ENCODE data around the gene AQP9.
A peak's percentile ranks its signal among the peaks of the same experiment; 100 is the strongest.
"Not testable (repeated sequence)": the region's sequence is repeated elsewhere in the genome, so short reads cannot be mapped to it uniquely, and the experiment has no call there.

The AQP9 gene

GRCh38 chr15:58185439-58185838 lies 47.3 kb downstream of the AQP9 start (continued):
- TF ChIP-seq ZFP3 (CRISPR knock-in tag; IDR thresholded peaks at IDR 0.05) (no peak), PPARA (CRISPR knock-in tag; IDR thresholded peaks at IDR 0.05; ENCODE audit: borderline replicate concordance) (no peak)

GRCh38 chr15:58189148-58189811 lies 51.1 kb downstream of the AQP9 start:
- no peak for ATAC-seq
- TF ChIP-seq ZFP3 (CRISPR knock-in tag; IDR thresholded peaks at IDR 0.05) (no peak), POU6F1 (CRISPR knock-in tag; IDR thresholded peaks at IDR 0.05; ENCODE audit: borderline replicate concordance, low read depth) (no peak), ESRRG (CRISPR knock-in tag; IDR thresholded peaks at IDR 0.05) (no peak), ISL1 (CRISPR knock-in tag; IDR thresholded peaks at IDR 0.05) (no peak), PATZ1 (CRISPR knock-in tag; IDR thresholded peaks at IDR 0.05; ENCODE audit: borderline replicate concordance) (no peak), ARNTL (CRISPR knock-in tag; IDR thresholded peaks at IDR 0.05; ENCODE audit: borderline replicate concordance, low read depth) (no peak)

- no peak for ATAC-seq
These were observed 52.2 kb downstream of the AQP9 start for GRCh38 chr15:58190419-58190818.

GRCh38 chr15:58193636-58194035 lies 55.5 kb downstream of the AQP9 start:
- not testable (repeated sequence) for ATAC-seq

More at GRCh38 chr15:58190419-58190818, 52.2 kb downstream of the AQP9 start:
- TF ChIP-seq ZFP3 (CRISPR knock-in tag; IDR thresholded peaks at IDR 0.05) (peak; percentile 82), OSR1 (CRISPR knock-in tag; IDR thresholded peaks at IDR 0.05) (no peak)

- ATAC-seq, result no peak
- no peak for TF ChIP-seq PATZ1 (CRISPR knock-in tag; IDR thresholded peaks at IDR 0.05; ENCODE audit: borderline replicate concordance)
- TF ChIP-seq ZFP3 (CRISPR knock-in tag; IDR thresholded peaks at IDR 0.05), result no peak
- no peak for TF ChIP-seq POU6F1 (CRISPR knock-in tag; IDR thresholded peaks at IDR 0.05; ENCODE audit: borderline replicate concordance, low read depth)
- TF ChIP-seq OSR1 (CRISPR knock-in tag; IDR thresholded peaks at IDR 0.05), result no peak
- TF ChIP-seq BACH2 (CRISPR knock-in tag; IDR thresholded peaks at IDR 0.05; ENCODE audit: borderline replicate concordance), result no peak
These were observed 62.6 kb downstream of the AQP9 start for GRCh38 chr15:58200739-58201138.

- peak; percentile 34 for ATAC-seq
- TF ChIP-seq ARNTL (CRISPR knock-in tag; IDR thresholded peaks at IDR 0.05; ENCODE audit: borderline replicate concordance, low read depth) (no peak), ZNF70 (CRISPR knock-in tag; IDR thresholded peaks at IDR 0.05) (no peak), TCF4 (CRISPR knock-in tag; IDR thresholded peaks at IDR 0.05; ENCODE audit: borderline replicate concordance) (no peak)
These were observed 63.3 kb downstream of the AQP9 start for GRCh38 chr15:58201516-58201915.

- ATAC-seq, result peak; percentile 98
- TF ChIP-seq ZNF70 (CRISPR knock-in tag; IDR thresholded peaks at IDR 0.05) (peak; percentile 91), ZFP3 (CRISPR knock-in tag; IDR thresholded peaks at IDR 0.05) (no peak), ESRRG (CRISPR knock-in tag; IDR thresholded peaks at IDR 0.05) (no peak), TOX (CRISPR knock-in tag; IDR thresholded peaks at IDR 0.05; ENCODE audit: borderline replicate concordance) (no peak), SNAI2 (CRISPR knock-in tag; IDR thresholded peaks at IDR 0.05) (peak; percentile 84), PPARA (CRISPR knock-in tag; IDR thresholded peaks at IDR 0.05; ENCODE audit: borderline replicate concordance) (no peak), POU6F1 (CRISPR knock-in tag; IDR thresholded peaks at IDR 0.05; ENCODE audit: borderline replicate concordance, low read depth) (no peak), TCF4 (CRISPR knock-in tag; IDR thresholded peaks at IDR 0.05; ENCODE audit: borderline replicate concordance) (peak; percentile 98), RARB (CRISPR knock-in tag; IDR thresholded peaks at IDR 0.05) (no peak), TSHZ2 (CRISPR knock-in tag; IDR thresholded peaks at IDR 0.05) (peak; percentile 68), ISL1 (CRISPR knock-in tag; IDR thresholded peaks at IDR 0.05) (peak; percentile 88)
These were observed 65.4 kb downstream of the AQP9 start for GRCh38 chr15:58203537-58203936.
